22Rv1 (cell line): ENCODE data around the gene ANKH.

ENCODE experiments used
- ZFX ChIP-seq: fragments of 450-650 bp; IDR thresholded peaks from 2 replicates; pipeline ENCODE4 v1.6.1; 2017; ENCODE audit warnings: antibody characterized with exemption, borderline replicate concordance
- TF ChIP-seq, protein P1 (sequence below): fragments of 450-650 bp; IDR thresholded peaks from 2 replicates; pipeline ENCODE4 v1.5.1; 2017; ENCODE audit warnings: mild to moderate bottlenecking

DNA sequence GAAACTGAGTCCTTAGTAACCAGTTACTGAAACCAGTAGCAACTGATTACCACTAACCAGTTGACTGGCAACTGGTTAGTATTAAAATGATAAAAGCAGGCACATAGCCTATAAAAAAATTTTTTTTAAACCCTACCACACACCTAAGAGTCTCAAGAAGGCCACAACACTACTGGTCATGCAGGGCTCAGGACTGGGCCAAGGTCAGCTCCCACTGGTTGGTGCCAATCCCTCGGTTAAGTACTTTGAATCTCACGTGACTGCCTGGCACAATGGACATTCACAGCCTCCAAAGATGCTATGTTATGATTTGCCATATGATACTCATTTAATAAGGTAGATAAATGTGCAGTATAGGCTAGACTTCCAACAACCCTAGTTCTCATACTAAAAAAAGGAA is 8.5 kb downstream of the ANKH start:
- TF ChIP-seq, protein P1, sequence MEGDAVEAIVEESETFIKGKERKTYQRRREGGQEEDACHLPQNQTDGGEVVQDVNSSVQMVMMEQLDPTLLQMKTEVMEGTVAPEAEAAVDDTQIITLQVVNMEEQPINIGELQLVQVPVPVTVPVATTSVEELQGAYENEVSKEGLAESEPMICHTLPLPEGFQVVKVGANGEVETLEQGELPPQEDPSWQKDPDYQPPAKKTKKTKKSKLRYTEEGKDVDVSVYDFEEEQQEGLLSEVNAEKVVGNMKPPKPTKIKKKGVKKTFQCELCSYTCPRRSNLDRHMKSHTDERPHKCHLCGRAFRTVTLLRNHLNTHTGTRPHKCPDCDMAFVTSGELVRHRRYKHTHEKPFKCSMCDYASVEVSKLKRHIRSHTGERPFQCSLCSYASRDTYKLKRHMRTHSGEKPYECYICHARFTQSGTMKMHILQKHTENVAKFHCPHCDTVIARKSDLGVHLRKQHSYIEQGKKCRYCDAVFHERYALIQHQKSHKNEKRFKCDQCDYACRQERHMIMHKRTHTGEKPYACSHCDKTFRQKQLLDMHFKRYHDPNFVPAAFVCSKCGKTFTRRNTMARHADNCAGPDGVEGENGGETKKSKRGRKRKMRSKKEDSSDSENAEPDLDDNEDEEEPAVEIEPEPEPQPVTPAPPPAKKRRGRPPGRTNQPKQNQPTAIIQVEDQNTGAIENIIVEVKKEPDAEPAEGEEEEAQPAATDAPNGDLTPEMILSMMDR, result no peak
- TF ChIP-seq ZFX, result no peak
